ENCODE measurements around the gene COL26A1.
"Not testable (repeated sequence)": the region's sequence is repeated elsewhere in the genome, so short reads cannot be mapped to it uniquely, and the experiment has no call there.

The COL26A1 gene

GRCh38 chr7:101494602-101495329 lies 132.1 kb downstream of the COL26A1 start:
- H3K36me3 ChIP-seq (ENCODE audit: control insufficient read depth, insufficient read depth, low read length): no peaks in the 10 kb centered on the region
- no peaks in the 10 kb centered on the region for H3K9me3 ChIP-seq (ENCODE audit: control insufficient read depth, low read length)
- no peak overlapping the region for H3K9ac ChIP-seq (ENCODE audit: low read length)
- no peak overlapping the region for H3K4me3 ChIP-seq (ENCODE audit: low read length)
- no peaks in the 10 kb centered on the region for H3K4me1 ChIP-seq (ENCODE audit: control insufficient read depth, insufficient read depth, low read length)
- H3K27me3 ChIP-seq (ENCODE audit: control insufficient read depth, insufficient read depth, low read length): no peaks in the 10 kb centered on the region

- Histone ChIP-seq H3K36me3 (ENCODE audit: control insufficient read depth, insufficient read depth, low read length) (no peaks in the 10 kb centered on the region), H3K4me3 (ENCODE audit: low read length) (no peak overlapping the region), H3K9ac (ENCODE audit: low read length) (no peak overlapping the region), H3K27me3 (ENCODE audit: control insufficient read depth, insufficient read depth, low read length) (no peaks in the 10 kb centered on the region), H3K4me1 (ENCODE audit: control insufficient read depth, insufficient read depth, low read length) (no peaks in the 10 kb centered on the region), H3K9me3 (ENCODE audit: control insufficient read depth, low read length) (no peaks in the 10 kb centered on the region)
Measured at GRCh38 chr7:101496017-101496416, 133.3 kb downstream of the COL26A1 start.

GRCh38 chr7:101501351-101501750 lies 138.7 kb downstream of the COL26A1 start:
- Histone ChIP-seq H3K4me1 (ENCODE audit: control insufficient read depth, insufficient read depth, low read length) (no peaks in the 10 kb centered on the region), H3K36me3 (ENCODE audit: control insufficient read depth, insufficient read depth, low read length) (no peaks in the 10 kb centered on the region), H3K9ac (ENCODE audit: low read length) (no peak overlapping the region), H3K4me3 (ENCODE audit: low read length) (no peak overlapping the region), H3K27me3 (ENCODE audit: control insufficient read depth, insufficient read depth, low read length) (no peaks in the 10 kb centered on the region), H3K9me3 (ENCODE audit: control insufficient read depth, low read length) (no peaks in the 10 kb centered on the region)

GRCh38 chr7:101502466-101503098 lies 139.9 kb downstream of the COL26A1 start:
- H3K9ac ChIP-seq (ENCODE audit: low read length): no peak overlapping the region
- no peaks in the 10 kb centered on the region for H3K9me3 ChIP-seq (ENCODE audit: control insufficient read depth, low read length)
- peaks cover 4% of the 10 kb centered on the region for H3K27me3 ChIP-seq (ENCODE audit: control insufficient read depth, insufficient read depth, low read length)
- no peaks in the 10 kb centered on the region for H3K4me1 ChIP-seq (ENCODE audit: control insufficient read depth, insufficient read depth, low read length)
- H3K4me3 ChIP-seq (ENCODE audit: low read length): no peak overlapping the region
- H3K36me3 ChIP-seq (ENCODE audit: control insufficient read depth, insufficient read depth, low read length): no peaks in the 10 kb centered on the region

GRCh38 chr7:101505510-101505909 lies 142.8 kb downstream of the COL26A1 start:
- not testable (repeated sequence) for H3K4me3 ChIP-seq (ENCODE audit: low read length); H3K9ac ChIP-seq (ENCODE audit: low read length); H3K36me3 ChIP-seq (ENCODE audit: control insufficient read depth, insufficient read depth, low read length)

GRCh38 chr7:101506531-101506930 lies 143.9 kb downstream of the COL26A1 start:
- peaks cover 8% of the 10 kb centered on the region for H3K27me3 ChIP-seq (ENCODE audit: control insufficient read depth, insufficient read depth, low read length)
- no peaks in the 10 kb centered on the region for H3K36me3 ChIP-seq (ENCODE audit: control insufficient read depth, insufficient read depth, low read length)
- no peak overlapping the region for H3K4me3 ChIP-seq (ENCODE audit: low read length)
- no peak overlapping the region for H3K9ac ChIP-seq (ENCODE audit: low read length)
- no peaks in the 10 kb centered on the region for H3K4me1 ChIP-seq (ENCODE audit: control insufficient read depth, insufficient read depth, low read length)
- no peaks in the 10 kb centered on the region for H3K9me3 ChIP-seq (ENCODE audit: control insufficient read depth, low read length)

More at GRCh38 chr7:101505510-101505909, 142.8 kb downstream of the COL26A1 start:
- not testable (repeated sequence) for H3K4me1 ChIP-seq (ENCODE audit: control insufficient read depth, insufficient read depth, low read length); H3K27me3 ChIP-seq (ENCODE audit: control insufficient read depth, insufficient read depth, low read length); H3K9me3 ChIP-seq (ENCODE audit: control insufficient read depth, low read length)

- no peaks in the 10 kb centered on the region for H3K9me3 ChIP-seq (ENCODE audit: control insufficient read depth, low read length)
- H3K4me3 ChIP-seq (ENCODE audit: low read length): no peak overlapping the region
- no peaks in the 10 kb centered on the region for H3K36me3 ChIP-seq (ENCODE audit: control insufficient read depth, insufficient read depth, low read length)
- no peaks in the 10 kb centered on the region for H3K4me1 ChIP-seq (ENCODE audit: control insufficient read depth, insufficient read depth, low read length)
- no peak overlapping the region for H3K9ac ChIP-seq (ENCODE audit: low read length)
- H3K27me3 ChIP-seq (ENCODE audit: control insufficient read depth, insufficient read depth, low read length): peaks cover 8% of the 10 kb centered on the region
Measured at GRCh38 chr7:101507327-101507726, 144.7 kb downstream of the COL26A1 start.

GRCh38 chr7:101507791-101508252 lies 145.1 kb downstream of the COL26A1 start:
- H3K4me1 ChIP-seq (ENCODE audit: control insufficient read depth, insufficient read depth, low read length): no peaks in the 10 kb centered on the region
- H3K9me3 ChIP-seq (ENCODE audit: control insufficient read depth, low read length): no peaks in the 10 kb centered on the region
- H3K4me3 ChIP-seq (ENCODE audit: low read length): no peak overlapping the region
- no peaks in the 10 kb centered on the region for H3K36me3 ChIP-seq (ENCODE audit: control insufficient read depth, insufficient read depth, low read length)
- peaks cover 8% of the 10 kb centered on the region for H3K27me3 ChIP-seq (ENCODE audit: control insufficient read depth, insufficient read depth, low read length)
- H3K9ac ChIP-seq (ENCODE audit: low read length): no peak overlapping the region

GRCh38 chr7:101510297-101510696 lies 147.6 kb downstream of the COL26A1 start:
- Histone ChIP-seq H3K27me3 (ENCODE audit: control insufficient read depth, insufficient read depth, low read length) (peaks cover 12% of the 10 kb centered on the region), H3K9ac (ENCODE audit: low read length) (no peak overlapping the region), H3K4me1 (ENCODE audit: control insufficient read depth, insufficient read depth, low read length) (no peaks in the 10 kb centered on the region), H3K36me3 (ENCODE audit: control insufficient read depth, insufficient read depth, low read length) (no peaks in the 10 kb centered on the region), H3K4me3 (ENCODE audit: low read length) (no peak overlapping the region), H3K9me3 (ENCODE audit: control insufficient read depth, low read length) (no peaks in the 10 kb centered on the region)

- Histone ChIP-seq H3K4me3 (ENCODE audit: low read length) (no peak overlapping the region), H3K9ac (ENCODE audit: low read length) (no peak overlapping the region), H3K27me3 (ENCODE audit: control insufficient read depth, insufficient read depth, low read length) (peaks cover 12% of the 10 kb centered on the region)
Measured at GRCh38 chr7:101511965-101512364, 149.3 kb downstream of the COL26A1 start.

GRCh38 chr7:101516851-101517250 lies 154.2 kb downstream of the COL26A1 start:
- Histone ChIP-seq H3K4me3 (ENCODE audit: low read length) (no peak overlapping the region), H3K9me3 (ENCODE audit: control insufficient read depth, low read length) (no peaks in the 10 kb centered on the region), H3K4me1 (ENCODE audit: control insufficient read depth, insufficient read depth, low read length) (no peaks in the 10 kb centered on the region), H3K9ac (ENCODE audit: low read length) (no peak overlapping the region), H3K27me3 (ENCODE audit: control insufficient read depth, insufficient read depth, low read length) (peaks cover 3% of the 10 kb centered on the region), H3K36me3 (ENCODE audit: control insufficient read depth, insufficient read depth, low read length) (no peaks in the 10 kb centered on the region)

More at GRCh38 chr7:101511965-101512364, 149.3 kb downstream of the COL26A1 start:
- Histone ChIP-seq H3K36me3 (ENCODE audit: control insufficient read depth, insufficient read depth, low read length) (no peaks in the 10 kb centered on the region), H3K4me1 (ENCODE audit: control insufficient read depth, insufficient read depth, low read length) (no peaks in the 10 kb centered on the region), H3K9me3 (ENCODE audit: control insufficient read depth, low read length) (no peaks in the 10 kb centered on the region)

- no peaks in the 10 kb centered on the region for H3K9me3 ChIP-seq (ENCODE audit: control insufficient read depth, low read length)
- no peaks in the 10 kb centered on the region for H3K4me1 ChIP-seq (ENCODE audit: control insufficient read depth, insufficient read depth, low read length)
- H3K9ac ChIP-seq (ENCODE audit: low read length): no peak overlapping the region
- peaks cover 3% of the 10 kb centered on the region for H3K27me3 ChIP-seq (ENCODE audit: control insufficient read depth, insufficient read depth, low read length)
- no peak overlapping the region for H3K4me3 ChIP-seq (ENCODE audit: low read length)
- no peaks in the 10 kb centered on the region for H3K36me3 ChIP-seq (ENCODE audit: control insufficient read depth, insufficient read depth, low read length)
Measured at GRCh38 chr7:101517304-101517703, 154.6 kb downstream of the COL26A1 start.
